Lung (tissue), 12 donors: ENCODE results near the gene TSC22D2. TPM values are rescaled to one million over a fixed set of nuclear protein-coding genes. Genes with fewer than 3 reads are reported as not detected.

ENCODE experiments used
- ATAC-seq: fragments of 200-7000 bp; cut with Tn5 transposase; one replicate; pipeline ENCODE4 v1.9.1; 2020; ENCODE audit warnings: moderate number of reproducible peaks; ENCODE audit not compliant: insufficient read depth, low FRiP score
- DNase-seq, 3 donors: peaks; one replicate each; pipeline ENCODE4 v3.0.0-alpha.2; 2013 to 2017
- H3K27ac ChIP-seq, 2 donors: one replicate each; pipeline ENCODE4 v1.5.1; 2013; ENCODE audit warnings: mild to moderate bottlenecking in 2 of 2, moderate library complexity in 2 of 2, control low read depth in 1 of 2, inconsistent platforms in 1 of 2, low read depth in 1 of 2, low read length in 1 of 2
- H3K27me3 ChIP-seq, 3 donors: one replicate each; pipeline ENCODE4 v1.5.1; 2013; ENCODE audit warnings: low read length in 2 of 3; ENCODE audit not compliant: control insufficient read depth in 3 of 3, insufficient read depth in 3 of 3
- H3K36me3 ChIP-seq, 4 donors: one replicate each; pipeline ENCODE4 v1.5.1; 2013; ENCODE audit warnings: low read length in 4 of 4, mild to moderate bottlenecking in 1 of 4, moderate library complexity in 1 of 4; ENCODE audit not compliant: control insufficient read depth in 4 of 4, insufficient read depth in 4 of 4
- H3K4me1 ChIP-seq, 5 donors: one replicate each; pipeline ENCODE4 v1.5.1; 2013; ENCODE audit warnings: low read length in 5 of 5, mild to moderate bottlenecking in 2 of 5, moderate library complexity in 1 of 5; ENCODE audit not compliant: control insufficient read depth in 5 of 5, insufficient read depth in 5 of 5
- H3K4me3 ChIP-seq: one replicate; pipeline ENCODE4 v1.5.1; 2013; ENCODE audit warnings: mild to moderate bottlenecking, control low read depth, moderate library complexity
- H3K9ac ChIP-seq, 2 donors: one replicate each; pipeline ENCODE4 v1.5.1; 2013; ENCODE audit warnings: low read length in 2 of 2, control low read depth in 1 of 2; ENCODE audit not compliant: insufficient read depth in 1 of 2
- H3K9me3 ChIP-seq, 4 donors: one replicate each; pipeline ENCODE4 v1.5.1; 2013; ENCODE audit warnings: low read length in 3 of 4, mild to moderate bottlenecking in 1 of 4, moderate library complexity in 1 of 4; ENCODE audit not compliant: control insufficient read depth in 4 of 4, insufficient read depth in 3 of 4
- WGBS, 2 donors: extraction: QIAGEN DNeasy Blood & Tissue Kit; methylation state at CpG; one replicate each; pipeline ENCODE4 v1.1.7; 2013; 5-methylcytosine and 5-hydroxymethylcytosine counted together
- polyA plus RNA-seq, 2 donors: library from polyadenylated mRNA; stranded (reverse); fragments of 200-250 nt; gene quantifications; one replicate each; pipeline ENCODE4 v1.2.1, GENCODE V29; 2013
- total RNA-seq, 2 donors: library from RNA; depleted of rRNA in 1 of 2; stranded (reverse); fragments of >200 nt in 1 of 2; gene quantifications; one replicate each; pipeline ENCODE4 v1.2.1, GENCODE V29; 2014 to 2021
- TF ChIP-seq, protein P1 (sequence below): IDR thresholded peaks from 2 replicates; pipeline ENCODE4 v1.5.1; 2012; ENCODE audit warnings: mild to moderate bottlenecking; ENCODE audit errors: control extremely low read depth, extremely low read depth
- donor health status: control.
- donor health status: control.
- donor health status: Bipolar disorder and iron deficiency.
- donor health status: healthy.
- donor health status: DM: yes; HTN: yes; CAD: no.

TSC22D2 gene
- total and polyA plus RNA-seq, 4 donors: 8.8 to 57.7 (median 18.7) TPM

GRCh38 chr3:150460484-150460883 lies 52.4 kb downstream of the TSC22D2 start:
- no peaks in the 10 kb centered on the region for H3K27me3 ChIP-seq
- H3K4me1 ChIP-seq: peaks cover 0 to 18% (median 0%) of the 10 kb centered on the region in 5 donors
- ATAC-seq (no peak), DNase-seq (no peak)
- no peak overlapping the region for H3K4me3 ChIP-seq
- H3K36me3 ChIP-seq: peaks cover 0 to 14% (median 8%) of the 10 kb centered on the region in 4 donors
- no peak overlapping the region for H3K27ac ChIP-seq
- H3K9me3 ChIP-seq: no peaks in the 10 kb centered on the region
- 68 to 90% methylated on average over 1 of the region's 1 CpG for WGBS, 2 donors
- TF ChIP-seq, protein P1, sequence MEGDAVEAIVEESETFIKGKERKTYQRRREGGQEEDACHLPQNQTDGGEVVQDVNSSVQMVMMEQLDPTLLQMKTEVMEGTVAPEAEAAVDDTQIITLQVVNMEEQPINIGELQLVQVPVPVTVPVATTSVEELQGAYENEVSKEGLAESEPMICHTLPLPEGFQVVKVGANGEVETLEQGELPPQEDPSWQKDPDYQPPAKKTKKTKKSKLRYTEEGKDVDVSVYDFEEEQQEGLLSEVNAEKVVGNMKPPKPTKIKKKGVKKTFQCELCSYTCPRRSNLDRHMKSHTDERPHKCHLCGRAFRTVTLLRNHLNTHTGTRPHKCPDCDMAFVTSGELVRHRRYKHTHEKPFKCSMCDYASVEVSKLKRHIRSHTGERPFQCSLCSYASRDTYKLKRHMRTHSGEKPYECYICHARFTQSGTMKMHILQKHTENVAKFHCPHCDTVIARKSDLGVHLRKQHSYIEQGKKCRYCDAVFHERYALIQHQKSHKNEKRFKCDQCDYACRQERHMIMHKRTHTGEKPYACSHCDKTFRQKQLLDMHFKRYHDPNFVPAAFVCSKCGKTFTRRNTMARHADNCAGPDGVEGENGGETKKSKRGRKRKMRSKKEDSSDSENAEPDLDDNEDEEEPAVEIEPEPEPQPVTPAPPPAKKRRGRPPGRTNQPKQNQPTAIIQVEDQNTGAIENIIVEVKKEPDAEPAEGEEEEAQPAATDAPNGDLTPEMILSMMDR: no peak
- no peak overlapping the region for H3K9ac ChIP-seq

DNA sequence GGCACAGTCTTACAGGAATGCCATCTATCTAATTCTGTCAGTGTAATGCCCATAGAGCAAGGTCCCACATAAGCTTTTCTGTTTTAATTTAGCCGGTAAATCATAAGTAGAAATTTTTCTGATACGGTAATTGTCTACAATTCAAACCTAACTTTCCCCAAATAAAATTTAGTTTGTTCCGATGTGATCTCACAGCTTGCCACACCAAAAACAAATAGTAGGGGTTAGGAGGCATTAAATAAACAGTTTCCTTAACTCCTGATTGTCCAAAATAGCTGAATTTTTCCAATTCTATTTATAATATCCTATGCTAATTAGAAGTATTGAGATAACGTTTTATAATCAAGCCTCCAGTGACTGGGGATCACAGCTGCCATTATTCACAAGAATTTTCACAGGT lies 53.3 kb downstream of the TSC22D2 start:
- 75 to 83% methylated on average over 4 of the region's 4 CpGs for WGBS, 2 donors
- ATAC-seq: no peak
- TF ChIP-seq, protein P1: no peak

DNA sequence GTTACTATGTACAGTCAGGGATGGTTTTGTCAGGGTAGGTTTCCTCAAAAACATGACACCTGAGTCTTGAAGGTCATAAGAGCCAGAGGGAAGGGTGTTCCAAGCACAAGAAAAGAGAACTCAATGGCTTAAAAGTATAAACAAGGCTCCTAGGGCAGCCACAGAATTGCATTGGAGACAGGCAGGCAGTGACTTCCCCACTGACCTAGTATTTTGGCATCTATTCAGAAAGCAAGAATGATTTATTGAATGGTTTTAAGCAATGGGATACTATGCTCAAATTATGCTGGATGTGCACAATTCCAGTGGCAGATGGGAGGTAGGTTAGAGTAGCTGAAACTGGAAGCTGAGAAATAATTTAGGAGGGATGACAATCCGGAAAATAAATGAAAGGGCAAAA lies 54.0 kb downstream of the TSC22D2 start:
- Histone ChIP-seq H3K4me1 (peaks cover 0 to 18% (median 0%) of the 10 kb centered on the region in 5 donors), H3K4me3 (no peak overlapping the region), H3K9me3 (no peaks in the 10 kb centered on the region), H3K27ac (no peak overlapping the region), H3K9ac (no peak overlapping the region), H3K36me3 (peaks cover 0 to 14% (median 8%) of the 10 kb centered on the region in 4 donors), H3K27me3 (no peaks in the 10 kb centered on the region)
- 94 to 100% methylated on average over 1 of the region's 1 CpG for WGBS, 2 donors
- peak in 1 of 3 donors; percentile 29 for DNase-seq
- no peak for ATAC-seq
- TF ChIP-seq, protein P1: no peak

More for the DNA sequence above, 53.3 kb downstream of the TSC22D2 start:
- H3K27me3 ChIP-seq: no peaks in the 10 kb centered on the region
- no peak for DNase-seq
- H3K4me1 ChIP-seq: peaks cover 0 to 18% (median 0%) of the 10 kb centered on the region in 5 donors
- no peak overlapping the region for H3K9ac ChIP-seq
- peaks cover 0 to 14% (median 8%) of the 10 kb centered on the region in 4 donors for H3K36me3 ChIP-seq
- H3K9me3 ChIP-seq: no peaks in the 10 kb centered on the region
- H3K27ac ChIP-seq: no peak overlapping the region
- H3K4me3 ChIP-seq: no peak overlapping the region

GRCh38 chr3:150464684-150465083 lies 56.6 kb downstream of the TSC22D2 start:
- Histone ChIP-seq H3K9ac (no peak overlapping the region), H3K9me3 (no peaks in the 10 kb centered on the region), H3K36me3 (peaks cover 0 to 4% (median 2%) of the 10 kb centered on the region in 4 donors), H3K4me3 (no peak overlapping the region), H3K27me3 (no peaks in the 10 kb centered on the region), H3K4me1 (peaks cover 0 to 7% (median 0%) of the 10 kb centered on the region in 5 donors), H3K27ac (no peak overlapping the region)
- WGBS, 2 donors: 72 to 94% methylated on average over 2 of the region's 2 CpGs
- TF ChIP-seq, protein P1: no peak
- DNase-seq (no peak), ATAC-seq (no peak)
